GM12878 (cell line): ENCODE results near the gene PGLYRP2.
A peak's percentile ranks its signal among the peaks of the same experiment; 100 is the strongest.

Experiments
- BHLHE40 ChIP-seq, 2 experiments: fragments of 450-650 bp in 1 of 2; IDR thresholded peaks; 2 replicates each; pipeline ENCODE4 v1.6.1; 2011 to 2017; ENCODE audit warnings: low read depth in 2 of 2, borderline replicate concordance in 1 of 2, improper control_type of control experiment in 1 of 2, low read length in 1 of 2, mild to moderate bottlenecking in 1 of 2
- BRCA1 ChIP-seq: IDR thresholded peaks from 2 replicates; pipeline ENCODE4 v1.6.1; 2011; ENCODE audit warnings: low read depth, low read length, improper control_type of control experiment
- CREB1 ChIP-seq: IDR thresholded peaks from 2 replicates; pipeline ENCODE4 v1.6.1; 2012; ENCODE audit warnings: low read depth, mild to moderate bottlenecking, inconsistent platforms
- CTCF ChIP-seq, 3 experiments: IDR thresholded peaks in 2 of 3; conservative IDR thresholded peaks in 1 of 3; 2 replicates each; pipeline ENCODE4 v1.5.1; 2011; ENCODE audit warnings: low read depth in 3 of 3, low read length in 3 of 3, mild to moderate bottlenecking in 3 of 3, control low read depth in 2 of 3, moderate library complexity in 2 of 3, inconsistent platforms in 1 of 3, mixed read lengths in 1 of 3; ENCODE audit not compliant: control insufficient read depth in 2 of 3, insufficient read depth in 1 of 3; ENCODE audit errors: extremely low read depth in 1 of 3
- JUNB ChIP-seq: IDR thresholded peaks from 2 replicates; pipeline ENCODE4 v1.6.1; 2016; ENCODE audit warnings: antibody characterized with exemption, mild to moderate bottlenecking
- JUND ChIP-seq: IDR thresholded peaks from 2 replicates; pipeline ENCODE4 v1.6.1; 2012; ENCODE audit warnings: low read depth, mild to moderate bottlenecking, low read length, improper control_type of control experiment, moderate library complexity
- MAX ChIP-seq: IDR thresholded peaks from 2 replicates; pipeline ENCODE4 v1.6.1; 2012; ENCODE audit warnings: low read depth, low read length, improper control_type of control experiment
- NR2C2 ChIP-seq: IDR thresholded peaks from 2 replicates; pipeline ENCODE4 v1.6.1; 2011; ENCODE audit warnings: borderline replicate concordance, low read depth; ENCODE audit not compliant: control insufficient read depth, insufficient read length
- POLR2A ChIP-seq: IDR thresholded peaks from 2 replicates; pipeline ENCODE4 v1.6.1; 2011; ENCODE audit warnings: low read depth, mild to moderate bottlenecking, low read length
- POLR2AphosphoS5 ChIP-seq: IDR thresholded peaks from 2 replicates; pipeline ENCODE4 v1.6.1; 2011; ENCODE audit warnings: mild to moderate bottlenecking, low read length, inconsistent platforms
- POU2F2 ChIP-seq: IDR thresholded peaks from 3 replicates; pipeline ENCODE4 v1.6.1; 2011; ENCODE audit warnings: low read depth, mild to moderate bottlenecking, low read length, borderline replicate concordance
- SIN3A ChIP-seq: IDR thresholded peaks from 2 replicates; pipeline ENCODE4 v1.6.1; 2012; ENCODE audit warnings: low read depth, low read length, improper control_type of control experiment
- SUPT20H ChIP-seq: IDR thresholded peaks from 2 replicates; pipeline ENCODE4 v1.6.1; 2011; ENCODE audit warnings: low read depth, mild to moderate bottlenecking, low read length, moderate library complexity, borderline replicate concordance; ENCODE audit not compliant: control insufficient read depth
- ZBTB40 ChIP-seq: fragments of 450-650 bp; IDR thresholded peaks from 2 replicates; pipeline ENCODE4 v1.6.1; 2016; ENCODE audit warnings: mild to moderate bottlenecking, moderate library complexity, borderline replicate concordance

- no peak for TF ChIP-seq NR2C2
- no peak for TF ChIP-seq BRCA1
- TF ChIP-seq JUNB, result no peak
- no peak for TF ChIP-seq CTCF (IDR thresholded peaks at IDR 0.05 in 2 of 3, conservative IDR thresholded peaks at IDR 0.05 in 1 of 3; ENCODE audit: control insufficient read depth in 2 of 3, extremely low read depth in 1 of 3, insufficient read depth in 1 of 3, low read depth in 3 of 3, low read length in 3 of 3)
- no peak for TF ChIP-seq POU2F2
- TF ChIP-seq MAX, result no peak
- TF ChIP-seq JUND, result no peak
- TF ChIP-seq ZBTB40, result no peak
- TF ChIP-seq POLR2A, result 0 out of 2 replicates have a peak, but pooled peaks have one; percentile 6
- TF ChIP-seq CREB1, result no peak
- TF ChIP-seq POLR2AphosphoS5, result no peak
- TF ChIP-seq SIN3A, result no peak
- TF ChIP-seq BHLHE40 (IDR thresholded peaks at IDR 0.05; ENCODE audit: borderline replicate concordance in 1 of 2, low read depth in 2 of 2, low read length in 1 of 2), result no peak
- TF ChIP-seq SUPT20H, result no peak
Observed at GRCh38 chr19:15453091-15453578, 26.2 kb downstream of the PGLYRP2 start.
